ENCODE results near the gene TMEM270. TPM values are rescaled to one million over a fixed set of nuclear protein-coding genes. Genes with fewer than 3 reads are reported as not detected.
"Not testable (repeated sequence)": the region's sequence is repeated elsewhere in the genome, so short reads cannot be mapped to it uniquely, and the experiment has no call there.

The TMEM270 gene
- total and polyA plus RNA-seq, 2 donors, result 0.09 to 0.46 TPM

- Histone ChIP-seq H3K36me3 (ENCODE audit: control insufficient read depth in 2 of 2, insufficient read depth in 2 of 2, low read length in 1 of 2) (no peaks in the 10 kb centered on the region), H3K9me3 (ENCODE audit: control insufficient read depth in 2 of 2, insufficient read depth in 1 of 2, low read length in 1 of 2) (no peaks in the 10 kb centered on the region), H3K27ac (ENCODE audit: low read depth in 1 of 2, low read length in 1 of 2) (no peak overlapping the region), H3K4me3 (ENCODE audit: low read length in 2 of 2) (no peak overlapping the region), H3K4me1 (ENCODE audit: control insufficient read depth in 2 of 2, insufficient read depth in 2 of 2, low read length in 2 of 2) (no peaks in the 10 kb centered on the region), H3K27me3 (ENCODE audit: control insufficient read depth in 2 of 2, insufficient read depth in 1 of 2, low read length in 1 of 2) (peaks cover 0 to 2% of the 10 kb centered on the region in 2 donors)
- no peak for DNase-seq (ENCODE audit: low read depth in 6 of 9, low spot score in 9 of 9)
- WGBS, result 93% methylated on average over 18 of the region's 18 CpGs
Observed at GRCh38 chr7:73879977-73880681, 19.2 kb downstream of the TMEM270 start.

- Histone ChIP-seq H3K4me1 (ENCODE audit: control insufficient read depth in 2 of 2, insufficient read depth in 2 of 2, low read length in 2 of 2) (no peaks in the 10 kb centered on the region), H3K9me3 (ENCODE audit: control insufficient read depth in 2 of 2, insufficient read depth in 1 of 2, low read length in 1 of 2) (no peaks in the 10 kb centered on the region), H3K27ac (ENCODE audit: low read depth in 1 of 2, low read length in 1 of 2) (no peak overlapping the region), H3K4me3 (ENCODE audit: low read length in 2 of 2) (no peak overlapping the region), H3K27me3 (ENCODE audit: control insufficient read depth in 2 of 2, insufficient read depth in 1 of 2, low read length in 1 of 2) (peaks cover 0 to 5% of the 10 kb centered on the region in 2 donors), H3K36me3 (ENCODE audit: control insufficient read depth in 2 of 2, insufficient read depth in 2 of 2, low read length in 1 of 2) (no peaks in the 10 kb centered on the region)
- no peak for DNase-seq (ENCODE audit: low read depth in 6 of 9, low spot score in 9 of 9)
- 93% methylated on average over 13 of the region's 13 CpGs for WGBS
Observed at GRCh38 chr7:73880755-73881328, 19.9 kb downstream of the TMEM270 start.

GRCh38 chr7:73881352-73882046 lies 20.5 kb downstream of the TMEM270 start:
- Histone ChIP-seq H3K36me3 (ENCODE audit: control insufficient read depth in 2 of 2, insufficient read depth in 2 of 2, low read length in 1 of 2) (no peaks in the 10 kb centered on the region), H3K9me3 (ENCODE audit: control insufficient read depth in 2 of 2, insufficient read depth in 1 of 2, low read length in 1 of 2) (no peaks in the 10 kb centered on the region), H3K4me1 (ENCODE audit: control insufficient read depth in 2 of 2, insufficient read depth in 2 of 2, low read length in 2 of 2) (peaks cover 0 to 4% of the 10 kb centered on the region in 2 donors), H3K4me3 (ENCODE audit: low read length in 2 of 2) (no peak overlapping the region), H3K27ac (ENCODE audit: low read depth in 1 of 2, low read length in 1 of 2) (no peak overlapping the region), H3K27me3 (ENCODE audit: control insufficient read depth in 2 of 2, insufficient read depth in 1 of 2, low read length in 1 of 2) (peaks cover 0 to 9% of the 10 kb centered on the region in 2 donors)
- DNase-seq (ENCODE audit: low read depth in 6 of 9, low spot score in 9 of 9), result no peak
- WGBS, result 85% methylated on average over 5 of the region's 5 CpGs

- no peak overlapping the region for H3K27ac ChIP-seq (ENCODE audit: low read depth in 1 of 2, low read length in 1 of 2)
- no peak overlapping the region for H3K4me3 ChIP-seq (ENCODE audit: low read length in 2 of 2)
- no peaks in the 10 kb centered on the region for H3K9me3 ChIP-seq (ENCODE audit: control insufficient read depth in 2 of 2, insufficient read depth in 1 of 2, low read length in 1 of 2)
- peaks cover 0 to 15% of the 10 kb centered on the region in 2 donors for H3K27me3 ChIP-seq (ENCODE audit: control insufficient read depth in 2 of 2, insufficient read depth in 1 of 2, low read length in 1 of 2)
- DNase-seq (ENCODE audit: low read depth in 6 of 9, low spot score in 9 of 9), result no peak
- peaks cover 0 to 9% of the 10 kb centered on the region in 2 donors for H3K4me1 ChIP-seq (ENCODE audit: control insufficient read depth in 2 of 2, insufficient read depth in 2 of 2, low read length in 2 of 2)
- WGBS, result 94% methylated on average over 3 of the region's 3 CpGs
- H3K36me3 ChIP-seq (ENCODE audit: control insufficient read depth in 2 of 2, insufficient read depth in 2 of 2, low read length in 1 of 2), result no peaks in the 10 kb centered on the region
Observed at GRCh38 chr7:73882047-73882402, 21.1 kb downstream of the TMEM270 start.

GRCh38 chr7:73884867-73885422 lies 24.0 kb downstream of the TMEM270 start:
- WGBS, result 96% methylated on average over 3 of the region's 3 CpGs
- not testable (repeated sequence) for H3K9me3 ChIP-seq (ENCODE audit: control insufficient read depth in 2 of 2, insufficient read depth in 1 of 2, low read length in 1 of 2)
- peaks cover 0 to 20% of the 10 kb centered on the region in 2 donors for H3K27me3 ChIP-seq (ENCODE audit: control insufficient read depth in 2 of 2, insufficient read depth in 1 of 2, low read length in 1 of 2)

GRCh38 chr7:73885433-73885974 lies 24.5 kb downstream of the TMEM270 start:
- Histone ChIP-seq H3K4me1 (ENCODE audit: control insufficient read depth in 2 of 2, insufficient read depth in 2 of 2, low read length in 2 of 2) (peaks cover 0 to 13% of the 10 kb centered on the region in 2 donors), H3K9me3 (ENCODE audit: control insufficient read depth in 2 of 2, insufficient read depth in 1 of 2, low read length in 1 of 2) (no peaks in the 10 kb centered on the region), H3K27ac (ENCODE audit: low read depth in 1 of 2, low read length in 1 of 2) (no peak overlapping the region), H3K27me3 (ENCODE audit: control insufficient read depth in 2 of 2, insufficient read depth in 1 of 2, low read length in 1 of 2) (peaks cover 0 to 18% of the 10 kb centered on the region in 2 donors), H3K4me3 (ENCODE audit: low read length in 2 of 2) (no peak overlapping the region), H3K36me3 (ENCODE audit: control insufficient read depth in 2 of 2, insufficient read depth in 2 of 2, low read length in 1 of 2) (no peaks in the 10 kb centered on the region)
- DNase-seq (ENCODE audit: low read depth in 6 of 9, low spot score in 9 of 9), result no peak
- 98% methylated on average over 3 of the region's 3 CpGs for WGBS

More at GRCh38 chr7:73884867-73885422, 24.0 kb downstream of the TMEM270 start:
- H3K4me1 ChIP-seq (ENCODE audit: control insufficient read depth in 2 of 2, insufficient read depth in 2 of 2, low read length in 2 of 2), result peaks cover 0 to 11% of the 10 kb centered on the region in 2 donors
- H3K4me3 ChIP-seq (ENCODE audit: low read length in 2 of 2); DNase-seq (ENCODE audit: low read depth in 6 of 9, low spot score in 9 of 9); H3K27ac ChIP-seq (ENCODE audit: low read depth in 1 of 2, low read length in 1 of 2); H3K36me3 ChIP-seq (ENCODE audit: control insufficient read depth in 2 of 2, insufficient read depth in 2 of 2, low read length in 1 of 2): not testable (repeated sequence)

GRCh38 chr7:73885975-73886798 lies 25.2 kb downstream of the TMEM270 start:
- H3K27ac ChIP-seq (ENCODE audit: low read depth in 1 of 2, low read length in 1 of 2), result no peak overlapping the region
- WGBS, result 39% methylated on average over 25 of the region's 25 CpGs
- peaks cover 0 to 13% of the 10 kb centered on the region in 2 donors for H3K4me1 ChIP-seq (ENCODE audit: control insufficient read depth in 2 of 2, insufficient read depth in 2 of 2, low read length in 2 of 2)
- H3K9me3 ChIP-seq (ENCODE audit: control insufficient read depth in 2 of 2, insufficient read depth in 1 of 2, low read length in 1 of 2), result no peaks in the 10 kb centered on the region
- H3K27me3 ChIP-seq (ENCODE audit: control insufficient read depth in 2 of 2, insufficient read depth in 1 of 2, low read length in 1 of 2), result peaks cover 0 to 18% of the 10 kb centered on the region in 2 donors
- no peak for DNase-seq (ENCODE audit: low read depth in 6 of 9, low spot score in 9 of 9)
- no peaks in the 10 kb centered on the region for H3K36me3 ChIP-seq (ENCODE audit: control insufficient read depth in 2 of 2, insufficient read depth in 2 of 2, low read length in 1 of 2)
- H3K4me3 ChIP-seq (ENCODE audit: low read length in 2 of 2), result no peak overlapping the region

- 80% methylated on average over 5 of the region's 5 CpGs for WGBS
- no peak for DNase-seq (ENCODE audit: low read depth in 6 of 9, low spot score in 9 of 9)
- H3K27me3 ChIP-seq (ENCODE audit: control insufficient read depth in 2 of 2, insufficient read depth in 1 of 2, low read length in 1 of 2), result peaks cover 0 to 18% of the 10 kb centered on the region in 2 donors
- H3K36me3 ChIP-seq (ENCODE audit: control insufficient read depth in 2 of 2, insufficient read depth in 2 of 2, low read length in 1 of 2), result no peaks in the 10 kb centered on the region
- H3K4me1 ChIP-seq (ENCODE audit: control insufficient read depth in 2 of 2, insufficient read depth in 2 of 2, low read length in 2 of 2), result peaks cover 0 to 13% of the 10 kb centered on the region in 2 donors
- no peak overlapping the region for H3K4me3 ChIP-seq (ENCODE audit: low read length in 2 of 2)
- no peak overlapping the region for H3K27ac ChIP-seq (ENCODE audit: low read depth in 1 of 2, low read length in 1 of 2)
- no peaks in the 10 kb centered on the region for H3K9me3 ChIP-seq (ENCODE audit: control insufficient read depth in 2 of 2, insufficient read depth in 1 of 2, low read length in 1 of 2)
Observed at GRCh38 chr7:73887762-73888161, 26.8 kb downstream of the TMEM270 start.

Data from thymus (tissue), 11 donors.